Measurements from ENCODE around the gene ESR1. TPM values are rescaled to one million over a fixed set of nuclear protein-coding genes. Genes with fewer than 3 reads are reported as not detected.

ESR1 gene
- total RNA-seq, 4 donors from 2014 or later, result 0.59 to 1.8 (median 1.3) TPM

GRCh38 chr6:151763938-151764680 lies 43.4 kb upstream of the ESR1 start:
- TF ChIP-seq CTCF (IDR thresholded peaks at IDR 0.05) (no peak), POLR2A (IDR thresholded peaks at IDR 0.05) (no peak)
- intact Hi-C loops (cut with DNase I; ENCODE audit: low total_unique reads), result loop anchor here (5.0 to 10.0 kb wide), 2 partner anchors 361 to 503 kb away; no protein-coding TSS in a partner anchor
- H3K4me3 ChIP-seq (ENCODE audit: low read depth, poor library complexity, severe bottlenecking), result no peak overlapping the region
- 20% methylated on average over 20 of the region's 20 CpGs for WGBS, 2 donors
- peak; percentile 92 to 96 for DNase-seq (ENCODE audit: low spot score in 2 of 2)

GRCh38 chr6:151765444-151765886 lies 42.0 kb upstream of the ESR1 start:
- peak in 1 of 2 donors; percentile 80 for DNase-seq (ENCODE audit: low spot score in 2 of 2)
- intact Hi-C loops (cut with DNase I; ENCODE audit: low total_unique reads), result loop anchor here (10.0 kb wide), 1 partner anchor 359 kb away; no protein-coding TSS in a partner anchor
- H3K4me3 ChIP-seq (ENCODE audit: low read depth, poor library complexity, severe bottlenecking), result no peak overlapping the region

GRCh38 chr6:151772446-151772845 lies 35.0 kb upstream of the ESR1 start:
- DNase-seq (ENCODE audit: low spot score in 2 of 2), result no peak
- WGBS, 2 donors, result 43 to 65% methylated on average over 1 of the region's 1 CpG
- TF ChIP-seq POLR2A (IDR thresholded peaks at IDR 0.05), result no peak
- TF ChIP-seq CTCF (IDR thresholded peaks at IDR 0.05), result no peak
- intact Hi-C loops (cut with DNase I; ENCODE audit: low total_unique reads), result no loop called here
- H3K4me3 ChIP-seq (ENCODE audit: low read depth, poor library complexity, severe bottlenecking), result no peak overlapping the region

More at GRCh38 chr6:151765444-151765886, 42.0 kb upstream of the ESR1 start:
- WGBS, 2 donors, result 1 to 3% methylated on average over 2 of the region's 2 CpGs
- peak in 1 of 3 donors; percentile 16 for TF ChIP-seq CTCF (IDR thresholded peaks at IDR 0.05)
- TF ChIP-seq POLR2A (IDR thresholded peaks at IDR 0.05), result no peak

- intact Hi-C loops (cut with DNase I; ENCODE audit: low total_unique reads), result no loop called here
- no peak for DNase-seq (ENCODE audit: low spot score in 2 of 2)
- TF ChIP-seq POLR2A (IDR thresholded peaks at IDR 0.05) (no peak), CTCF (IDR thresholded peaks at IDR 0.05) (no peak)
- WGBS, 2 donors, result 73 to 88% methylated on average over 3 of the region's 3 CpGs
- H3K4me3 ChIP-seq (ENCODE audit: low read depth, poor library complexity, severe bottlenecking), result no peak overlapping the region
Measured at GRCh38 chr6:151773382-151773781, 34.1 kb upstream of the ESR1 start.

- no peak overlapping the region for H3K4me3 ChIP-seq (ENCODE audit: low read depth, poor library complexity, severe bottlenecking)
- DNase-seq (ENCODE audit: low spot score in 2 of 2), result no peak
- intact Hi-C loops (cut with DNase I; ENCODE audit: low total_unique reads), result no loop called here
- 80% methylated on average over 2 of the region's 2 CpGs for WGBS, 2 donors
- TF ChIP-seq CTCF (IDR thresholded peaks at IDR 0.05), result no peak
- no peak for TF ChIP-seq POLR2A (IDR thresholded peaks at IDR 0.05)
Measured at GRCh38 chr6:151782560-151782959, 24.9 kb upstream of the ESR1 start.
